GM19238 (cell line): ENCODE results near the gene PCIF1.
"Not testable (repeated sequence)": the region's sequence is repeated elsewhere in the genome, so short reads cannot be mapped to it uniquely, and the experiment has no call there.

ENCODE experiments used
- DNase-seq: peaks from one replicate; pipeline ENCODE4 v3.0.0; 2011; ENCODE audit warnings: low spot score; ENCODE audit not compliant: insufficient read length

Gene PCIF1

DNA sequence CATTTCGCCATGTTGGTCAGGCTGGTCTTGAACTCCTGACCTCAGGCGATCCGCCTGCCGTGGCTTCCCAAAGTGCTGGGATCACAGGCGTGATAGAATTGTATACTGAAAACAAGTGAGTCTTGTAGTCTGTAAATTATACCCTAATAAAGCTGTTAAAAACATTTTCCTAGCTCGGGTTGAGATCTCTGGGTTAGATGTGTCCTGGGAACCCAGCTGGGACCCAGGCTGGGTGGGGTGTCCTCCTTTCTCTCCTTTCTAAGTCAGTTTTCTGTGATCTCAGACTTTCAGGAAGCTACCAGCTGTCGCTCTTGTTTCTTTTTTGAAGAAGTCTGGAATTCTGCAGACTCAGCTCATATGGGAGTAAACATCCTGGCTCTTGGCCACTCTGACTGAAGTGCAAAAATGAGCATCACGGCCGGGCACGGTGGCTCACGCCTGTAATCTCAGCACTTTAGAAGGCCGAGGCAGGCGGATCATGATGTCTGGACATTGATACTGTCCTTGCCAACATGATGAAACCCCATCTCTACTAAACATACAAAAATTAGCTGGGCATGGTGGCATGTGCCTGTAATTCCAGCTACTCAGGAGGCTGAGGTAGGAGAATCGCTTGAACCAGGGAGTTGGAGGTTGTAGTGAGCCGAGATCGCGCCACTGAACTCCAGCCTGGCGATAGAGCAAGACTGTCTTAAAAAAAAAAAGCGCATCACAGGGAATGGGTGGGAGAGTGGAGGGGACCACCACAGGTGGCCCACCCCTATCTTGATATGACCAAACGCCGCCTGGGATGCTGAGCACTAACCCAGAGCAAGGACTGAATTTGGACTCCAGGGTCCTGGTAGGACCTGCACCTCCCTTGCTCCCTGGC lies 9.9 kb upstream of the PCIF1 start:
- DNase-seq: no peak

DNA sequence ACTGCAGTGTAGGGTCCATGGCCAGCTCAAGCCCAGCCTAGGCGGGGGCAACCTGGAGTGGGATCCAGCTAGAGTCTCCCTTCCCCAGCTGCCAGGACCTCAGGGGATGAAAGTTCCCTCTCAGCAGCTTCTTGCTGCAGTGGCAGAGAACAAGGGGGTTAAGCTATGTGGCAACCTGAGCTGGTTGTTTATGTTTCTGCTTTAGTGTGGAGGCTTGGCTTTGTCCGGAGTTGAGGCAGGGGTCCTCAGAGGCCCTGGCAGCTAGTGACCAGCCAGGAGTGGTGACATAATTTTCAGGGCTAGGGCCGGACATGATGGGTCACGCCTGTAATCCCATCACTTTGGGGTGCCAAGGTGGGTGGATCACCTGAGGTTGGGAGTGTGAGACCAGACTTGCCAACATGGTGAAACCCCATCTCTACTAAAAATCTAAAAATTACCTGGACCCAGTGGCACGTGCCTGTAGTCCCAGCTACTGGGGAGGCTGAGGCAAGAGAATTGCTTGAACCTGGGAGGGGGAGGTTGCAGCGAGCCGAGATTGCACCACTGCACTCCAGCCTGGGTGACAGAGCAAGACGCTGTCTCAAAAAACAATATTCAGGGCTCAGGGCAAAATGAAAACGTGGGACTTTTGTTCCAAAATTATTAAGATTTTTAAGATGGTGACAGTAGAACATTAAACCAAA lies 8.5 kb upstream of the PCIF1 start:
- no peak for DNase-seq

DNA sequence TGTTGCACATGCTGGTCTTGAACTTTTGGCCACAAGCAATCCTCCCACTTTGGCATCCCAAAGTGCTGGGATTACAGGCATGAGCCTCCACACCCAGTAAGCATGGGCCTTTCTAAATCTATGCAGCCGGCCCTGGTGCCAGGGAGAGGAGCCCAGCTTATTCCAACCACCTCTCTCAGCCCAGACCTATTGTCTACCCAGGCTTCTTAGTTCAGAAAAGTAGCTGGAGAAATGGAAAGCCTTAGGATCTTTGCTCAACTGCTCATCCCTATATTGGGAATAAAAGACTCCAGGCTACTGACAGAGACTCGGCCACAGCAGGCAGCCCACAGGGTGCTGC lies 7.8 kb upstream of the PCIF1 start:
- DNase-seq: no peak

DNA sequence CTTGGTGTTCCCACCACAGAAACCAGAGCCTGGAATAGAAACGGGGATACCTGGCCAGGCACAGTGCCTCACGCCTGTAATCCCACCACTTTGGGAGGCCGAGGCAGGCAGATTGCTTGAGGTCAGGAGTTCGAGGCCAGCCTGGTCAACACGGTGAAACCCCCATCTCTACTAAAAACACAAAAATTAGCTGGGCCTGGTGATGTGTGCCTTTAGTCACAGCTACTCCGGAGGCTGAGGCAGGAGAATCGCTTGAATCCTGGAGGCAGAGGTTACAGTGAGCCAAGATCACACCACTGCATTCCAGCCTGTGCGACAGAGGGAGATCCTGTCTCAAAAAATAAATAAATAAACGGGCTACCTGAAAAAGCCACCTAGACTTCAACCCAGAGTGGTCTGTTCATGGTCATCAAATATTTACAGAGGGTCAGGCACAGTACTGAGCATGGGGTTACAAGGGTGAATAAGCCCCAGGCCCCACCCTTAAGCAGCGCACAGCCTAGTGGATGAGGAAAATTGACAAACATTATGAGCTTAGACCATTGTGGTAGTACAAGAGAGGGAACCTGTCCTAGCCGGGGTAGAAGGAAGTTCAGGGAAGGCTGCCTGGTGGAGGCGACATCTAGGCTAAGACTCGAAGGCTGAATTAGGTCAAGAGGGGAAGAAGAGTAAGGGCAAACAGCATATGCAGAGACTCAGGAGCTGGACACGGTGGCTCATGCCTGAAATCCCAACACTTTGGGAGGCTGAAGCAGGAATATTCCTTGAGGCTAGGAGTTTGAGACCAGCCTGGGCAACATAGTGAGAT lies 7.2 kb upstream of the PCIF1 start:
- DNase-seq: no peak

GRCh38 chr20:45931680-45932079 lies 2.8 kb upstream of the PCIF1 start:
- DNase-seq: not testable (repeated sequence)

GRCh38 chr20:45933266-45934045 lies 1.0 kb upstream of the PCIF1 start:
- peak; percentile 69 for DNase-seq

DNA sequence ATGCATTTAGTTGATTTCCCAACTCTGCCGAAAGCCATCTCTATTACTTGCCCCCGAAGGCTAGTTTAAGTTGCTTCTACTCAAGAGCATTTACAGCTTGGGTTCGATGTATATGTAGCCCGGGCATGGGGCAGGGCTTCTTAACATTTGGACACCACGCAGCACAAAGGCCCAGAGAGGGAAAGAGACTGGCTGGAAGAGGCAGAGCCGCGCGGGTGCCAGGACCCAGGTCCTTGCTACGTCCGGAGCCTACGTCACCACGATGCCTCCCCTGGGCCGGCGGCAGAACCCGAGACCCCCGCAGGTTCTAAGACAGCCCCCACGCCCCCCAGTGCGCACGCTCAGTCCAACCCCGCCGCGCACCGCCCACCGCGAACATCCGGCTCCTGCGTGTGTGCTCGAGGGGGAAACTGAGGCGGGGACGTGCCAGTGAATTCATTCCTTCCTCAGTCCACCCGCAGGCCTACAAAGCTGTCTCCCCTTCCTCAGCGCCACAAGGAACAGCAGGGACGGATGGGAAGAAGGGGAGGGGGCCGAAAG lies 367 bp upstream of the PCIF1 start:
- peak; percentile 42 for DNase-seq

GRCh38 chr20:45935416-45936046 lies 1.0 kb downstream of the PCIF1 start:
- DNase-seq: no peak

DNA sequence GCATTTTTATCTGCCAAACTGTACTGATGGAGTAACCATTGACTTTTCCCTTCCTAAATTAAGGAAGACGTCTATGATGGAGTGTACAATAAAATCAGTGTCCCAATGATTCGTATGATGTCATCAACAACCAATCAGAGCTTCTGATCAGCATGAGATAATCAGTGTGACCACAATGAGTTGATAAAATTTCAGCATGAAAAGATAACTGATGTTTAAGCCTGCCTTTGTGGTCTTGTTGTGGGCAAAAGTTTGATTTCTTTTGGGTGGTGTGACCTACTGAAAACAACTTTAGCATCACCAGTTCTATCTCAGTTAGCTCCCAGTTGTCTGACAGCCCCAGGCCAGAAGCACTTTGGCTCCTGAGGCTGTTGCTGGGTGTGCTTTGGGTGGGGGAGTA lies 3.3 kb downstream of the PCIF1 start:
- DNase-seq: no peak

GRCh38 chr20:45938727-45939438 lies 4.4 kb downstream of the PCIF1 start:
- no peak for DNase-seq

- no peak for DNase-seq
Measured at GRCh38 chr20:45940053-45940452, 5.6 kb downstream of the PCIF1 start.

DNA sequence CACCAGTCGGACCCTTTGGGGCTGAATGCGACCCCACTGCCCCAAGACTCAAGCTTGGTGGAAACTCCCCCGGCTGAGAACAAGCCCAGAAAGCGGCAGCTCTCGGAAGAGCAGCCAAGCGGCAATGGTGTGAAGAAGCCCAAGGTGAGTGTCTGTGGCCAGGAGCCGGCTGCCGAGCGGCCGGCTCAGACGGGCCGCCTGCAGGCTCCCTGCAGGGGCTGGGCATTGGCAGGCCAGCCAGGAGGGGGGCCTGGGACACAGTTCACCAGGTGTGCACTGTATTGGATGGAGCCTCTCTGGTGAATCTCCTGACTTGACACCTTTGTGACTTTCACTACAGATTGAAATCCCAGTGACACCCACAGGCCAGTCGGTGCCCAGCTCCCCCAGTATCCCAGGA lies 6.0 kb downstream of the PCIF1 start:
- no peak for DNase-seq

DNA sequence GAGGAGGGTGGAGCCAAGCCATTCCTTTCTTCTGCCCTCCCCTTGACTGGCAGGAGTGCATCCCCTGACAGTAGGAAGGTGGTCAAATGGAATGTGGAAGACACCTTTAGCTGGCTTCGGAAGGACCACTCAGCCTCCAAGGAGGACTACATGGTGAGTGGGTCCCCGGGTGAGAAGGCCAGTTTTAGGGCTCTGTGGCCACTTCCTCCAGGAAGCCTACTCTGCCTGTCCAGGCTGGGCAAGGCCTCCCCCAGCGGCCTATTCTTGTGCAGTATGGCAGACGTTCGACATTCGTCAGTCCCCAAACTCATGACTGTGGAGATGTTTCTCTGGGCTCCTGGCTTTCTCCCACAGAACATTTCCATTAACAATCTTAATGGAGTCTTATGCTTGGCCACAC lies 9.1 kb downstream of the PCIF1 start:
- no peak for DNase-seq

DNA sequence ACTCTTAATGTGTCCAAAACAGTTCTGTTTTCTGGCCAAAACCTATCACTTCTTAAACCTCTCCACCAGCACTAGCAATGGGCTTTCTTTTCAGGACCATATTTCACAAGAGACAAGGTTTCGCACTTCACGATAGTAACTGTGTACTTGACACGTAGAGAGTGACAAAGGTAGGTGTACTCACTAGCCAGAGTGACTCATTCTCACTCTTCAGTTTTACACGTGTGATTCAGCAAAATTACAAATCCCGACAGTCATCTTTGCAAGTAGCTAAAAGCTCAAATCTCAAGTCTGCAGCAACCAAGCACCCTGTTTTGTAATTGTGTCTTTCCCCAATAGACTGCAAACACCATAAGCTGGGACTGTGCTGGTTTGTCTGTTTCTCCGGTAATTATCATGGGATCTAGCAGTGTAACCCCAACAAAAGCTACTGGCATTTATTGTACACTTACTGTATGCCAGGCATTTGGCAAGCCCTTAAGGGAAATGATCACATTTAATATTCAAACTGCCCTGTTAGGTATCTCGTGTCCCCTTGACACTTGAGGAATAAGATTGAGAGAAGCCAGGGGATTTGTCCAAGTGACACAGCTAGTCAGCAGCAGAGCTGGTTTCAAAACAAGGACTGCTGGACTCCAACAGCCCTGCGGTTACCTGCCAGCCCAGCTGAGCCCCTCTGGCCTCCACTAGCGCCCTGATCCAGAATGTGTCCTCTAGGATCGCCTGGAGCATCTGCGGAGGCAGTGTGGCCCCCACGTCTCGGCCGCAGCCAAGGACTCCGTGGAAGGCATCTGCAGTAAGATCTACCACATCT lies 9.9 kb downstream of the PCIF1 start:
- no peak for DNase-seq

DNA sequence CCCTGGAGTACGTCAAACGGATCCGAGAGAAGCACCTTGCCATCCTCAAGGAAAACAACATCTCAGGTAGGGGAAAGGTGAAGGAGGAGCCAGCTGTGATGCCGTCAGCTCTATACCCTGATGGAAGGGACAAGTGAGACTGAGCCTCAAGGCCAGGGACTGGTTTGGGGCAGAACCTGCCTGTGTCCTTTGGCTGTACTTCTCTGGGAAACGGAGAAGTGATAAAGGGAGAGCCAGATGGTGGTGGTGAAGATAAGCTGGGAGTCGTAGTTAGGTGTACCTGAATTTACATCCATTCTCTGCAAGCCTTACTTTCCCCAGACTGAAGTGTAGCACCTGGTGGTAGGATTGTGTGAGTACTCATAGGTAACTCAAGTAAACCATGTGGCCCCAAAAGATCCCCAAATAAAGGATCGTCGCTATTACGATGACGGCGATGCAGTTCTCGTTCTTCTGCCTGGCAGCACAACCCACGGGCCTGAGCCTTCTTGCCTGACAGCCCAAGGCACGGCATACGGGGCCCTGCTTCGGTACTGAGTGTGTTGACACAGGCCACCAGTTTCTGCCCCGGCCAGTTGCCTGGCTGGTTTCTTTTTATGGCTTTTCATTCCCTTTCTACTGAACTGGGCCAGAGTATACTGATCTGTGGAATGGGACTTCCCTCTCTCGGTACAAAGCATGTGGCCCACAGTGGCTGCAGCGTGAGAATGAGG lies 10.6 kb downstream of the PCIF1 start:
- DNase-seq: no peak

DNA sequence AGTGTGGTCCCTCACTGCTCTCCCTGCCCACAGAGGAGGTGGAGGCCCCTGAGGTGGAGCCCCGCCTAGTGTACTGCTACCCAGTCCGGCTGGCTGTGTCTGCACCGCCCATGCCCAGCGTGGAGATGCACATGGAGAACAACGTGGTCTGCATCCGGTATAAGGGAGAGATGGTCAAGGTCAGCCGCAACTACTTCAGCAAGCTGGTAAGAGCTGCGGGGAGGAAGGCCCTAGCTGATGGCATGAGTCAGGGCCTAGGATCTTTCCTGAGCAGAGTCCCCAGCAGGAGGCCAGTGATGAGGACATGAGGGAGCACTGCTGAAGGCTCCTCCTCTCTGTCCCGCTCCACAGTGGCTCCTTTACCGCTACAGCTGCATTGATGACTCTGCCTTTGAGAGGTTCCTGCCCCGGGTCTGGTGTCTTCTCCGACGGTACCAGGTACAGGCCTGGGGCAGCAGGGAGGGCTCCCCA lies 11.2 kb downstream of the PCIF1 start:
- no peak for DNase-seq

DNA sequence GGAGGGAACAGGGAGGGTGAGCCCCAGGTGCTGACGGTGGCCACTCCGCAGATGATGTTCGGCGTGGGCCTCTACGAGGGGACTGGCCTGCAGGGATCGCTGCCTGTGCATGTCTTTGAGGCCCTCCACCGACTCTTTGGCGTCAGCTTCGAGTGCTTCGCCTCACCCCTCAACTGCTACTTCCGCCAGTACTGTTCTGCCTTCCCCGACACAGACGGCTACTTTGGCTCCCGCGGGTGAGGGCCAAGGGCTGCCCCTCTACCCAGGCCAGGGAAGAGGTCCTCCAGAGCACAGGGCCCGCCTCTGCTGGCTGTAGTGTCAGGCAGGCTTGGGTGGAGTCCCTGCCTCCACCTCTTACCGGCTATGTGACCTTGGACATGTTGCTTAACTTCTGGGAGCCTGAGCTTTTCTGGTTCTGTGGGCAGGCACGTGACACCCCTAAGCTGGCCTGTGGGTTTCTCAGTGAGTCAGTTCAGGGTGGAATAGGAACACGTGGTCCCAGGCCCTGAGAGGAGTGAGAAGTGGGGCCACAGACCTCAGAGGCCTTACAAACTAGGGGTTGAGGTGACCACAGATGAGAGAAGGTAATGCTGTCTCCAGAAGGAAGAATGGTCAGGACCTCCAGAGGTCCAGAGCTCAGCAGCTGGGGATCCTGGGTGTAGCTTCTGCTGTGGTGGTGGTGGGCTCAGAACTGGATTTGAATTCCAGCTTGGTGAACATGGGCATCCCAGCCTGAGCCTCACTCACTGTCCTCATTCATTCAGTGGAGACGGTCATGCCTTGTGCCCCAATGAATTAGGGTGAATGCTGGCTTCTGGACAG lies 11.9 kb downstream of the PCIF1 start:
- DNase-seq: no peak
